ENCODE measurements around the gene ZNF318.

- TF ChIP-seq BCL3 (IDR thresholded peaks at IDR 0.05; ENCODE audit: borderline replicate concordance, insufficient read depth, low read depth, low read length, poor library complexity, severe bottlenecking) (no peak), MAX (IDR thresholded peaks at IDR 0.05; ENCODE audit: low read depth, low read length) (no peak), TCF7 (IDR thresholded peaks at IDR 0.05; ENCODE audit: borderline replicate concordance) (no peak), TBL1XR1 (IDR thresholded peaks at IDR 0.05; ENCODE audit: low read depth, low read length) (no peak), CREB1 (IDR thresholded peaks at IDR 0.05; ENCODE audit: low read depth) (no peak), CTCF (IDR thresholded peaks at IDR 0.05 in 2 of 3, conservative IDR thresholded peaks at IDR 0.05 in 1 of 3; ENCODE audit: control insufficient read depth in 2 of 3, extremely low read depth in 1 of 3, insufficient read depth in 1 of 3, low read depth in 3 of 3, low read length in 3 of 3) (no peak), POLR2A (IDR thresholded peaks at IDR 0.05; ENCODE audit: low read depth, low read length) (no peak), HCFC1 (IDR thresholded peaks at IDR 0.05; ENCODE audit: low read length) (no peak), SMC3 (IDR thresholded peaks at IDR 0.05; ENCODE audit: borderline replicate concordance, low read length) (no peak), PAX8 (IDR thresholded peaks at IDR 0.05) (no peak), EGR1 (IDR thresholded peaks at IDR 0.05; ENCODE audit: borderline replicate concordance in 1 of 2, low read depth in 2 of 2, low read length in 2 of 2) (no peak)
Observed at GRCh38 chr6:43296780-43297497, 72.5 kb downstream of the ZNF318 start.
